HG02759 (cell line): ENCODE measurements around the gene ZSCAN30.
A peak's percentile ranks its signal among the peaks of the same experiment; 100 is the strongest.
"Not testable (repeated sequence)": the region's sequence is repeated elsewhere in the genome, so short reads cannot be mapped to it uniquely, and the experiment has no call there.

ENCODE experiments used
- ATAC-seq: cut with Tn5 transposase; IDR thresholded peaks from one replicate; pipeline ENCODE4 v1.9.1; 2021; ENCODE audit warnings: mild to moderate bottlenecking, moderate library complexity; ENCODE audit not compliant: unreplicated experiment

Gene ZSCAN30

DNA sequence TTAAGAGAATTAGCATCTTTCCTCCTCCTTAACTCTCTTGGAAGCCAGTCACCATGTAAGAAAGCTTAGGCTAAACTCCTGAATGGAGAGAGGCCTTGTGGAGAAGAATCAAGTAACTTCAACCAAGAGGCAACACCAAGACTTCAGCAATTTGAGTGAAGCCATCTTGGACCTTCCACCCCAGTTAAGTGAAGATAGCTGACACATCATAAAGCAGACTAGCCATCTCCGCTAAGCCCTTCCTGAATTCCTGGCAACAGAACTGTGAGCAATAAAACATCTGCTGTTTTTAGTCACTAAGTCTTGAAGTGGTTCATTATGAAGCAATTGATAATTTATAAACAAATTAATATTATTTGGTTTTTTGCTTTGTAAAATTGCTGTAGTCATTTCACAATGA is 50.7 kb downstream of the ZSCAN30 start:
- ATAC-seq: no peak

DNA sequence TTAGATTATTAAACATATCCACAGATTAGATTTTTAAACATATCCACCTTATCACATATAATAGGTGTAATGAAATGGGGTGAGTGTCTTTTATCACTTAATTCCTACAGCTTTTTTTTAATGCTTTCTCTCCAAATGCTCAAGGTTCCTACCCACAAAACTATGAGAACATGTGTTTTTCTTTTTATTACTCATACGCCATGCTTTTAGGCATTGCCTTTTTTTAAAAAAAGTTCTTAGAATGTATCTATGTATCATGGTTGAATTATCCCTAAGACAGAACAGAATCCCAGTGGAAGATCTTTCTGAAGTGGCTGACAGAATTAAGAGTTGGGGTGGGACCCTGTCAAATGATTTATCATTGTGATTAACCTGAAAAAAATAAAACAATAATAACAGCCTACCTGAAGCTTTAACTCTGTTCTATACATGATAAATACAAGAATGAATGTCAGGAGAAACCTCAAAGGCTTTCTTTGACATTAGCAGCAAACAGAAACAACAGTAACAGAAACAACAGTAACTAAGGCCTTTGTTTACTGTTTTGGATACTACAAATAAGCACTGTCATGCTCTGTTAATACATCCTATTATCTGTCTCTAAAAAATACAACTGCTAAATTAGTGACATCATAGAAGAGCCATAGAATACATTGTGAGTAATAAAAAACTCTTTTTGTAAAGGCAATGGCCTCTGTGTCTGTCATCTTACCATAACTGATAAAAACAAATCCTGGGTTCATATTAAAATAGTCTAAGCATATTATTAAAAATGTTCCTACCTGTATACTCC is 53.3 kb downstream of the ZSCAN30 start:
- ATAC-seq: no peak

DNA sequence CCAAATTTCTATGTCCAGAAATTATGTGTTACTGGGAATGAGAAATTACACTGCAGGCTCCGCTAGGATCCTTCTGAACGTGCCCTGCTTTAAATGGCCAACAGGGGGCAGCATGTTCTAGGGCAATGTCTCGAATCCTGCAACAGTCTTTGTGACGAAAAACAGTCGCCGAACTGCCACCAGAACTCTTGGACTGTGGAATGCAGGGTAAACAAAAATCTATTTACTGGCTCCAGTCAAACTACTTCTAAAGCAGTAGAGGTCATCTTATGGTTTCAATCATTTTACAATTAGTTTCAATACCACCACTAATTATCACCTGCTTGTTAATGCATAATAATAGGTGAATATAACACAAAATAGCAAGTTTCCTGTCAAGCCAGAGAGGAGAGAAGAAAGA is 59.0 kb downstream of the ZSCAN30 start:
- peak; percentile 82 for ATAC-seq

DNA sequence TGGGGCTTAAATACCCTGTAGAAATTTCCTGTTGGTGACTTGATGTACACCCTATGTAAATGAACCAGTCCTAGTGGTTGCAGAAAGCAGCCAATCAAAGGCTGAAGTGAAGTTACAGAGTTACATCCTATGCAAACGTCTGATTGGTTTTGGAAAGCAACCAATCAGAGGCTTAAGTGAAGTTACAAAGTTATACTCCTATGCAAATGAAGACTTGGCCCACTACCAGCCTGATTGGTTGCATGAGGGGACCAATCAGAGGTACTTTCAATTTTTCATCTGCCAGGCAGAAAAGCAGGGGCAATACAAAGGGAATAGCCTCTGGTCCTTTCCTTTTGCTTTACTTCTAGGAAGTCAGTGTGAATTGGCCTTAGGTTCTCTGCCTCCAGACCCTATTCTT is 62.8 kb downstream of the ZSCAN30 start:
- ATAC-seq: no peak

DNA sequence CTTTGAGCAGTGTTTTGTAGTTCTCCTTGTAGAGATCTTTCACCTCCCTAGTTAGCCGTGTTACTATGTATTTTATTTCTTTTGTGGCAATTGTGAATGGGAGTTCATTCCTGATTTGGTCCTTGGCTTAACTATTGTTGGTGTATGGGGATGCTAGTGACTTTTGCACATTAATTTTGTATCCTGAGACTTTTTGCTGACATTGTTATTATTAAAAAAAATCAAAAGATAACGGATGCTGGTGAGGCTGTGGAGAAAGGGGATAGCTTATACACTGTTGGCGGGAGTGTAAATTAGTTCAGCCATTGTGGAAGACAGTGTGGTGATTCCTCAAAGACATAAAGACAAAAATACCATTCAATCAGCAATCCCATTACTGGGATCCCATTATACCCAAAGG is 66.2 kb downstream of the ZSCAN30 start:
- no peak for ATAC-seq

DNA sequence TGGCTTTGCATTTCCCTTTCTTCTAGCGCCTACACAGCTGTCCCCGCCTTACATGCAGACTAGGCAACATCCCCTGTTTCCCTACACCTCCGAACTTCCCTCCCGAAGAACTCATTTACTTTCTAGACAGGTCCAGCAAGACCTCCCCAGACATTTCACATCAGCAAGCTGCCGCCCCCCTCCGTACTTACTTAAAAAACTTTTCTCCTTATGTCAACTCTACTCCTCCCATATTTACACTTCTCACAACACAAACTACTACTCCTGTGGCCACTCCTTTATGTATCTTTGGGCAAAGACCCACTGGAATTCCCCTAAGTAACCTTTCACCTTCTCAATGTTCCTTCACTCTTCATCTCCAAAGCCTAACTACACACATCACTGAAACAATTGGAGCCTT is 69.6 kb downstream of the ZSCAN30 start:
- ATAC-seq: no peak

DNA sequence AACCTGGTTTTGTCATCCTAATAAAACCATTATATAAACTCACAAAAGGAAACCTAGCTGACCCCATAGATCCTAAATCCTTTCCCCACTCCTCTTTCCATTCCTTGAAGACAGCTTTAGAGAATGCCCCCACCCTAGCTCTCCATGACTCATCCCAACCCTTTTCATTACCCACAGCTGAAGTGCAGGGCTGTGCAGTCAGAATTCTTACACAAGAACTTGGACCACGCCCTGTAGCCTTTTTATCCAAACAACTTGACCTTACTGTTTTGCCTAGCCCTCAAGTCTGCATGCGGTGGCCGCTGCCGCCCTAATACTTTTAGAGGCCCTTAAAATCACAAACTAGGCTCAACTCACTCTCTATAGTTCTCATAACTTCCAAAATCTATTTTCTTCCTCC is 70.7 kb downstream of the ZSCAN30 start:
- not testable (repeated sequence) for ATAC-seq

DNA sequence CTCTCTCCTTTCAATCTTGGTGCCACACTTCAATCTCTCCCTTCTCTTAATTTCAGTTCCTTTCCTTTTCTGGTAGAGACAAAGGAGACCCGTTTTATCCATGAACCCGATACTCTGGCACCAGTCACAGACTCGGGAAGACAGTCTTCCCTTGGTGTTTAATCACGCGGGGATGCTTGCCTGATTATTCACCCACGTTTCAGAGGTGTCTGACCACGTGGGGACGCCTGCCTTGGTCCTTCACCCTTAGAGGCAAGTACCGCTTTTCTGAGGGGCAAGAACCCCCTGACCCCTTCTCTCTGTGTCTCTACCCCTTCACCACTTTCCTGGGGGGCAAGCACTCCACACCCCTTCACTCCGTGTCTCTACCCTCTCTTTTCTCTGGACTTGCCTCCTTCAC is 73.4 kb downstream of the ZSCAN30 start:
- not testable (repeated sequence) for ATAC-seq

DNA sequence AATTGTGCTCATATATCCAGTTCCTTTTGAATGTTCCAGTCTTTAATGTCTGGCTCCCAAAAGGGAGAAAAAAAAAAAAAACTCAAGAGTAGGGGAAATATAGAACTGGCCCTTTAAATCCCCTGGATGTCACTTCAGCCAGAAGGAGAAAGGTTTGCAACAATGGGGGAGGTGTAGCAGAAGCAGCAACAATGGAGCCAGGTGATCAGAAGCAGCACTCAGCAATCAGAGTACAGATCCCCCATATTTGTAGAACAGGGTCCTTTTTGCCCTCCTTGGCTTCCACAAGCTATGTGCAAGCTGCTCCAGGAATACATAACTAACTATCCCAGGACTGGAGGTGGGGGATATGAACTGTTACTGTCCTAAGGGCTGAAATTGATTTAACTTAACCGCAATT is 75.0 kb downstream of the ZSCAN30 start:
- no peak for ATAC-seq

DNA sequence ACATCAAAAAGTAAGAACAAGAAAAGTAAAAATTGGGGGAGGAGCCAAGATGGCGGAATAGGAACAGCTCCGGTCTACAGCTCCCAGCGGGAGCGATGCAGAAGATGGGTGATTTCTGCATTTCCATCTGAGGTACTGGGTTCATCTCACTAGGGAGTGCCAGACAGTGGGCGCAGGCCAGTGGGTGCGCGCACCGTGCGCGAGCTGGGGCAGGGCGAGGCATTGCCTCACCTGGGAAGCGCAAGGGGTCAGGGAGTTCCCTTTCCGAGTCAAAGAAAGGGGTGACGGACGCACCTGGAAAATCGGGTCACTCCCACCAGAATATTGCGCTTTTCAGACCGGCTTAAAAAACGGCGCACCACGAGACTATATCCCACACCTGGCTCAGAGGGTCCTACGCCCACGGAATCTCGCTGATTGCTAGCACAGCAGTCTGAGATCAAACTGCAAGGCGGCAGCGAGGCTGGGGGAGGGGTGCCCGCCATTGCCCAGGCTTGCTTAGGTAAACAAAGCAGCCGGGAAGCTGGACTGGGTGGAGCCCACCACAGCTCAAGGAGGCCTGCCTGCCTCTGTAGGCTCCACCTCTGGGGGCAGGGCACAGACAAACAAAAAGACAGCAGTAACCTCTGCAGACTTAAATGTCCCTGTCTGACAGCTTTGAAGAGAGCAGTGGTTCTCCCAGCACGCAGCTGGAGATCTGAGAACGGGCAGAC is 84.1 kb downstream of the ZSCAN30 start:
- ATAC-seq: not testable (repeated sequence)

DNA sequence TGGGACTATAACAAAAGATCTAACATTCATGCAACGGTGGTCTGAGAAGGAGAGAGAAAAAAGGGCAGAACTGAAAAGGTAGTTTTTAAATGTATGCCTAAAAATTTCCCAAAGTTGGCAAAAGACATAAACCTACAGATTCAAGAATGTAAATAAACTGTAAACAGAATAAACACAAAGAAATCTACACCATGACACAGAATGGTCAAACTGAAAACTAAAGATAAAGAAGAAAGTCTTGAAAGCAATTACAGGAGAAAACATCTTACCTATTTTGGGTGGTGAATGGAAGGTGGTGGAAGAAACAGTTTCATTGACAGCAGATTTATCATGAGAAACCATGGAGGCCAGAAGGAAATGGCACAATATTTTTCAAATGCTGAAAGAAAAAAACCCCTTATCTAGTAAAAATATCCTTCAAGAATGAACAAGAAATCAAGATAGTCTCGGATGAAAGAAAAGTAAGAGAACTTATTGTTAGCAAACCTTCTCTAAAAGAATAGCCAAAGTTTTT is 84.8 kb downstream of the ZSCAN30 start:
- ATAC-seq: no peak

DNA sequence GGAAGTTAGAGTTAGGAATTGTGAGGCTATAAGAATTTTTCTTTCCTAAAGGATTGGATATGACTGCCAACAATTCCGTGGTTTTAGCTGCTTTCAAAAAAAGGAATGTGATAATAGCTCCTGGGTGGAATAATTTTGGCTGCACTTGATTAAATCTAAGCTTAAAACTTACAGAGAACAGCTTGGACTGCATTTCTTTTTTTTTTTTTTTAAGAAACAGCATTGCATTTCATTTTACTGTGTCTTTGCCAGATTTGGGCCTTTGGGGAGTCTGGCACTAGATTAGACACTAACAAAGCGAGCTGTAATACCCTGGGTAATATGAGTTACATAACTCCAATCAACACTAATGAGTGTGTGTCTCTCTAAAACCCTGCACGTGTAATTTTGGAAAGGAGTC is 87.0 kb downstream of the ZSCAN30 start:
- ATAC-seq: no peak

DNA sequence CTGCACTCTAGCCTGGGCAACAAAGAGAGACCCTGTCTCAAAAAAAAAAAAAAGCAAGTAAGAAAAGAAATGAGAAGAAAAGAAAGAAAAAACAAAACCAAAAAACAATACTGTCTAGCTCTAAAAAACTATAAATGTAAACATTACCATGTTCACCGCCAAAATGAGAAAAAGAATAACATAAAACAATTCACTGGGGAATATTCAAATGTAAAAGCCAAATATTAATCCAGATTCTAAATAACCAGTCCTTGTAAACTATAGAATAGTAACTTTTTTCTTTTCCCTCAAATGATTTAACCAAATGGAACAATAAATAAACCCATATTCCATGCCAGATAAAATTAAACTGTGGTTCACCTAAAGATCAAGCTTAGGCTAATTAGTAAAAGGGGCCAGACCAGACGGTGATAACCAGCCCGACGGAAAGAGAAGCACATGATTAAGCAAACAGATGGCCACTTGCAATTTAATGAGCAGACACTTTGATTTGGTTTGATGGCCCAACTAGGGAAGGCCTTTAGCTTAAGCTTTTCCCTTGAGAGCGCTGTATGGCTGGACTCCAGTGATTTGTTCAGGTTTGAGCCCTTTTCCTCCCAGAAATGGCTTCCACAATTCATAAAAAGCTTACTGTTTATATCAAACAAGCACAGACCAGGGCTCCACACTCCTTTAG is 88.6 kb downstream of the ZSCAN30 start:
- ATAC-seq: no peak
